ENCODE measurements around the gene KCNMA1.

DNA sequence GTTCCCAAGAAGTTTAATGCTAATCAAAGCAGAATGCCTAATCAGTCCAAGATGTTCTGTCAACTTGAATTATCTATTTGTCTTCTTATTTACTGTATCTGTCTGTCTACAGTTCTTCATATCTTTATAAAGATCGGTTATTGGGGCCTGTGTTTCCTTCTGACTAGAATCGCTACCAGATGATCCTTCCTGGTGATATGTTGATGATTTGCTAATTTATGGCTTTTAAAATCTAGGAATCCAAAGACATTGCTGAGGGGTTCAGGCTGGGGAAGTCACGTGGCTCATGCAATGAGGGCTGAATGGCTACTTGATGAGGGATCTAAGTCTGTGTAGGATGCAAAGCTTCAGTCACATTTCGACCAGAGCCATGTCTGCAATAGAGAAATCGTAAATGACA is 536.3 kb downstream of the KCNMA1 start:
- TF ChIP-seq CTCF (IDR thresholded peaks at IDR 0.05) (no peak), ZFX (IDR thresholded peaks at IDR 0.05; ENCODE audit: borderline replicate concordance) (no peak)

All from 22Rv1 (cell line).